ENCODE measurements around the gene SLC5A3. TPM values are rescaled to one million over a fixed set of nuclear protein-coding genes. Genes with fewer than 3 reads are reported as not detected.
A peak's percentile ranks its signal among the peaks of the same experiment; 100 is the strongest.

SLC5A3 gene
- total and polyA plus RNA-seq, 7 donors, result 0.60 to 41.8 (median 20.6) TPM

DNA sequence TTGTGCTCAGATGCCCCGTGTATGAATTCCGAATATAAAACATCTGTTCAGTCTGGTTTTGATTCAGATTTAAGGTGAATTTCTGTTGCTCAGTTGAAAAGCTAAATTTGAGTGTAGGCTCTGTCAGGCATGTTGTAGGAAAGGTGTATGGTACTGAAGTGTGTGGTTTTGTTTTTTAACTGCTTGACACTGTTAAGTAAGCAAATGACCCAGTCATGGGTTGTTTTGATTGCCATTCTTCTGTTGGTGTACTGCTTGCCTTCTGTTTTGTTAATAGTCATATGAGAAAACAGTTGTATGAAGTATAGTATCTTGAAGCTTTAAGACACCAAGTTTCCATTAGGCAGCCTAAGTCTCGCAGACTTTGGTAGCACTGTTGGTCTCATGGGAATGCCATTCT is 10.0 kb downstream of the SLC5A3 start:
- Histone ChIP-seq H3K36me3 (no peaks in the 10 kb centered on the region), H3K27ac (no peak overlapping the region), H3K27me3 (no peaks in the 10 kb centered on the region), H3K9me3 (no peaks in the 10 kb centered on the region), H3K4me3 (no peak overlapping the region), H3K4me1 (peaks cover 0 to 75% (median 63%) of the 10 kb centered on the region in 4 donors)
- WGBS, 2 donors, result 89 to 95% methylated on average over 3 of the region's 3 CpGs
- intact Hi-C loops (cut with DNase I), result no loop called here
- DNase-seq, result no peak
- TF ChIP-seq, protein P1, sequence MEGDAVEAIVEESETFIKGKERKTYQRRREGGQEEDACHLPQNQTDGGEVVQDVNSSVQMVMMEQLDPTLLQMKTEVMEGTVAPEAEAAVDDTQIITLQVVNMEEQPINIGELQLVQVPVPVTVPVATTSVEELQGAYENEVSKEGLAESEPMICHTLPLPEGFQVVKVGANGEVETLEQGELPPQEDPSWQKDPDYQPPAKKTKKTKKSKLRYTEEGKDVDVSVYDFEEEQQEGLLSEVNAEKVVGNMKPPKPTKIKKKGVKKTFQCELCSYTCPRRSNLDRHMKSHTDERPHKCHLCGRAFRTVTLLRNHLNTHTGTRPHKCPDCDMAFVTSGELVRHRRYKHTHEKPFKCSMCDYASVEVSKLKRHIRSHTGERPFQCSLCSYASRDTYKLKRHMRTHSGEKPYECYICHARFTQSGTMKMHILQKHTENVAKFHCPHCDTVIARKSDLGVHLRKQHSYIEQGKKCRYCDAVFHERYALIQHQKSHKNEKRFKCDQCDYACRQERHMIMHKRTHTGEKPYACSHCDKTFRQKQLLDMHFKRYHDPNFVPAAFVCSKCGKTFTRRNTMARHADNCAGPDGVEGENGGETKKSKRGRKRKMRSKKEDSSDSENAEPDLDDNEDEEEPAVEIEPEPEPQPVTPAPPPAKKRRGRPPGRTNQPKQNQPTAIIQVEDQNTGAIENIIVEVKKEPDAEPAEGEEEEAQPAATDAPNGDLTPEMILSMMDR (IDR thresholded peaks at IDR 0.05), result no peak
- no peak for TF ChIP-seq POLR2A (IDR thresholded peaks at IDR 0.05)
- no peak for TF ChIP-seq POLR2AphosphoS5 (IDR thresholded peaks at IDR 0.05)
- TF ChIP-seq EP300 (IDR thresholded peaks at IDR 0.05), result no peak

DNA sequence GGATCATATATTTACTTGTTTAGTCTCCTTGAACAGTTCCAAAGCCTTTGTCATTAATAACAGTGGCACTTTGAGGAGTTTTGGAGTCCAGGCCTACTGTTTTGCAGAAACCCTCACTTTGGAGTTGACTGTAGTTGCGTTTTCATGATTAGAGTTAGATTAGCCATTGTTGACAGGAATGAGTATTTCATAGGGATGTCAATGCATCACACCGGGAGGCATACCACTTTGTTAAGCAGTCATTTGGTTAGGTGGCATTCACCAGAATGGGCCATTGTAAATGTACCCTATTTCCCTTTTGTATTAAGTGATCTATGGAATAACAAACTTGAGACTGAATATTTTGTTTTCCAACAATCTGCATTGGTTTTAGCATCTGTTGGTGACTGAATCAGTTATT is 11.8 kb downstream of the SLC5A3 start:
- H3K4me1 ChIP-seq, result peaks cover 0 to 73% (median 61%) of the 10 kb centered on the region in 4 donors
- no peaks in the 10 kb centered on the region for H3K9me3 ChIP-seq
- H3K27ac ChIP-seq, result no peak overlapping the region
- no peak overlapping the region for H3K4me3 ChIP-seq
- DNase-seq, result no peak
- H3K36me3 ChIP-seq, result no peaks in the 10 kb centered on the region
- WGBS, 2 donors, result 87 to 92% methylated on average over 2 of the region's 2 CpGs
- intact Hi-C loops (cut with DNase I), result no loop called here
- H3K27me3 ChIP-seq, result no peaks in the 10 kb centered on the region
- TF ChIP-seq POLR2A (IDR thresholded peaks at IDR 0.05) (no peak), POLR2AphosphoS5 (IDR thresholded peaks at IDR 0.05) (no peak), EP300 (IDR thresholded peaks at IDR 0.05) (no peak)
- TF ChIP-seq, protein P1 (IDR thresholded peaks at IDR 0.05), result no peak

DNA sequence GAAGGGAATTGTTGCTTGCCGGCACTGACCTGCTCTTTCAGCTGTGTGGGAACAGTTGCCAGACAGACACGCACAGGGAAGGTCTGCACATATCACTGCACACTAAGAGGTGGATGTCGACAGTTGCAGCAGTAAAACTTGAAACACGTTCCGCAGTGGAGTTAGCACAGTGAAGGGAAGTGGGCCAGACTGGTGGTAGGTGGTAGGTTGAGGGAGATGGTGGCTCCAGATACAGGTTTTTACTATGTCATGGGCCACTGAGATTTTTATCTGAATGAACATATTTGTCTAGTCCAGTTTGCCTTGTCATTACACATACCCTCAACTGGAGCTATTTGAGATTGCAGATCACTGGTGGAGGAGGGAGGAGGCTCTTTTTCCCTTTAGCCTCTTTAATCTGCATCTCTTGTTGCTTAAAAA is 13.5 kb downstream of the SLC5A3 start:
- TF ChIP-seq, protein P1 (IDR thresholded peaks at IDR 0.05), result no peak
- TF ChIP-seq EP300 (IDR thresholded peaks at IDR 0.05), result no peak
- no peak for TF ChIP-seq POLR2A (IDR thresholded peaks at IDR 0.05)
- no peak for TF ChIP-seq POLR2AphosphoS5 (IDR thresholded peaks at IDR 0.05)
- Histone ChIP-seq H3K27me3 (no peaks in the 10 kb centered on the region), H3K36me3 (no peaks in the 10 kb centered on the region), H3K9me3 (no peaks in the 10 kb centered on the region), H3K4me3 (no peak overlapping the region), H3K27ac (peak overlapping the region in 1 of 4 donors; percentile 7), H3K4me1 (peaks cover 0 to 73% (median 62%) of the 10 kb centered on the region in 4 donors)
- no peak for DNase-seq
- 75 to 91% methylated on average over 5 of the region's 5 CpGs for WGBS, 2 donors
- intact Hi-C loops (cut with DNase I), result no loop called here

DNA sequence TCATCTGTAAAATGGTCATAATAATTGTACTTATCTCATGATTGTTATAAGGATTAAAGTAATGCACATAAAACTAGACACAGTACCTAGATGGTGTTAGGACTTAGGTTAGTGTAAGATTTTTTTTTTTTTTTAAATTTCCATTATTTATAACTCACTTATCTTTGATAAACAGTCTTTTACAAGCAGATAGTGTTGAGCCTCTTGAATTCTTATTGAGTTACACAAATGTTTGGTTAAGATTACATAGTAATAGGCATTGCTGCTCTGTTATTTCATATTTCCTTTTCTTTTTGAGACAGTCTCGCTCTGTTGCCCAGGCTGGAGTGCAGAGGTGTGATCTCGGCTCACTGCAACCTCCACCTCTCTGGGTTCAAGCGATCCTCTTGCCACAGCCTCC is 15.4 kb downstream of the SLC5A3 start:
- intact Hi-C loops (cut with DNase I), result no loop called here
- no peak for DNase-seq
- Histone ChIP-seq H3K27ac (no peak overlapping the region), H3K9me3 (no peaks in the 10 kb centered on the region), H3K4me3 (no peak overlapping the region), H3K36me3 (no peaks in the 10 kb centered on the region), H3K27me3 (no peaks in the 10 kb centered on the region), H3K4me1 (peaks cover 0 to 74% (median 61%) of the 10 kb centered on the region in 4 donors)
- WGBS, 2 donors, result 97 to 98% methylated on average over 3 of the region's 3 CpGs
- TF ChIP-seq POLR2A (IDR thresholded peaks at IDR 0.05) (no peak), EP300 (IDR thresholded peaks at IDR 0.05) (no peak), POLR2AphosphoS5 (IDR thresholded peaks at IDR 0.05) (no peak)
- TF ChIP-seq, protein P1 (IDR thresholded peaks at IDR 0.05), result no peak

DNA sequence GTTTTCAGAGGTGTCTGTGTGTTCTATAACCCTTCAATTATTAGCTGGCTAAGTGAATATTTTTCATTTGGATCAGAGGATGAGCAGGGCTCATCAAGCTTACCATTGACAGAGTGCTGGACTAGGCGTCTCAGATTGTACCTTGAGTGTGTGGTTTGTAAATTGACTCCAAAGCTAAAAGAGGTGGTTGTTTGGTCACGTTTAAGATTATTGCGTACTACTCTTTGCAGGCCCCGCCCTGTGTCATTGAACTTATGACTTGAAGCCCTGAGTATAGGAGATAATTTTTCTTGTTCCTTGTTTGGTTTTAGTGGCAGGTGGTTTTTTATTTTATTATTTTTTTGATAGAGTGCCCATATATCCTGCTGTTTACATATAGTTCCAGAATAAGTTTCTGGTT is 17.7 kb downstream of the SLC5A3 start:
- Histone ChIP-seq H3K9me3 (no peaks in the 10 kb centered on the region), H3K4me1 (peaks cover 0 to 77% (median 67%) of the 10 kb centered on the region in 4 donors), H3K36me3 (peaks cover 7 to 13% (median 12%) of the 10 kb centered on the region in 4 donors), H3K4me3 (no peak overlapping the region), H3K27ac (peak overlapping the region in 1 of 4 donors; percentile 8), H3K27me3 (no peaks in the 10 kb centered on the region)
- TF ChIP-seq EP300 (IDR thresholded peaks at IDR 0.05) (no peak), POLR2A (IDR thresholded peaks at IDR 0.05) (no peak)
- DNase-seq, result no peak
- intact Hi-C loops (cut with DNase I), result no loop called here
- WGBS, 2 donors, result 37 to 76% methylated on average over 4 of the region's 4 CpGs
